Osteoblast (primary cell): ENCODE results near the gene SPATA13. TPM values are rescaled to one million over a fixed set of nuclear protein-coding genes. Genes with fewer than 3 reads are reported as not detected.

Source experiments
- DNase-seq: peaks from one replicate; pipeline ENCODE4 v3.0.0; 2011; ENCODE audit warnings: low spot score, mixed read lengths; ENCODE audit not compliant: insufficient read length; ENCODE audit errors: missing footprints
- H2AFZ ChIP-seq: 2 replicates; pipeline ENCODE4 v1.6.0; 2011; ENCODE audit warnings: mild to moderate bottlenecking, low read length
- H3K27ac ChIP-seq: 2 replicates; pipeline ENCODE4 v1.5.1; 2011; ENCODE audit warnings: mild to moderate bottlenecking, low read depth, low read length, moderate library complexity
- H3K27me3 ChIP-seq: 2 replicates; pipeline ENCODE4 v1.6.0; 2012; ENCODE audit warnings: mild to moderate bottlenecking, control low read depth, inconsistent platforms, low read length, moderate library complexity; ENCODE audit not compliant: insufficient read depth
- H3K36me3 ChIP-seq: 2 replicates; pipeline ENCODE4 v1.5.1; 2011; ENCODE audit warnings: mild to moderate bottlenecking, low read length, control low read depth, moderate library complexity; ENCODE audit not compliant: insufficient read depth
- H3K4me1 ChIP-seq: 2 replicates; pipeline ENCODE4 v1.5.1; 2011; ENCODE audit warnings: mild to moderate bottlenecking, low read length, control low read depth, moderate library complexity; ENCODE audit not compliant: insufficient read depth
- H3K4me2 ChIP-seq: 2 replicates; pipeline ENCODE4 v1.6.0; 2011; ENCODE audit warnings: mild to moderate bottlenecking, low read length; ENCODE audit not compliant: insufficient read depth
- H3K4me3 ChIP-seq: fragments of 200-600 bp; sonication (generic); 3 replicates; pipeline ENCODE4 v1.5.1; 2012; ENCODE audit warnings: mild to moderate bottlenecking, low read length, inconsistent platforms; ENCODE audit not compliant: insufficient read depth
- H3K79me2 ChIP-seq: 2 replicates; pipeline ENCODE4 v1.6.0; 2012; ENCODE audit warnings: mild to moderate bottlenecking, low read length, control low read depth, inconsistent platforms; ENCODE audit not compliant: insufficient read depth
- H3K9me3 ChIP-seq: 2 replicates; pipeline ENCODE4 v1.5.1; 2011; ENCODE audit warnings: low read depth, low read length, control low read depth
- H4K20me1 ChIP-seq: 2 replicates; pipeline ENCODE4 v1.6.0; 2012; ENCODE audit warnings: mild to moderate bottlenecking, low read length, control low read depth; ENCODE audit not compliant: insufficient read depth
- total RNA-seq: library from RNA; depleted of rRNA; stranded (reverse); fragments of >200 nt; gene quantifications from 2 replicates; pipeline ENCODE4 v1.2.3, GENCODE V29; 2012
- TF ChIP-seq, protein P1 (sequence below): IDR thresholded peaks from 2 replicates; pipeline ENCODE4 v1.5.1; 2011; ENCODE audit warnings: mild to moderate bottlenecking, low read depth, low read length, moderate library complexity; ENCODE audit errors: extremely low read depth

SPATA13 gene
- total RNA-seq, 1 donor = 40.2 TPM

DNA sequence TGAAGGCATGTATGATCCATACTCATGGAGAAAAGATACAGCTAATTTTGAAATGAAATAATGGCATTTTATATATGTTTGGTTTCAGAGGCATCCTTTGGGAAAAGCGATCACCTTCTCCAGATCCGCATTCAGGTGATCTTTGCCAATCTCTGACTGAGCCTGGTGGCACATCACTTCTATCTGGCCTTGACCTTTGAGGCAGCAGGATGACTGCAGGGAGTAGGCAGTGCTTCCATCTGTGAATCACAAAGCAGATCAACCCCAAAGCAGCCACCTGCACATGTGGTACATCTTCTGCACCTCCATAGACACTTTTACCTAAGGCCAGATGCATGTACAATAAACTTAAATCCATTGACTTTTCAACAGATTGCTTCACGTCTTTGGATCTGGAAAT, 53.4 kb downstream of the SPATA13 start:
- no peak overlapping the region for H2AFZ ChIP-seq
- no peaks in the 10 kb centered on the region for H3K4me1 ChIP-seq
- H3K27me3 ChIP-seq = peaks cover 4% of the 10 kb centered on the region
- no peaks in the 10 kb centered on the region for H3K79me2 ChIP-seq
- no peaks in the 10 kb centered on the region for H3K9me3 ChIP-seq
- no peaks in the 10 kb centered on the region for H3K36me3 ChIP-seq
- H3K27ac ChIP-seq = no peak overlapping the region
- H4K20me1 ChIP-seq = peaks cover 3% of the 10 kb centered on the region
- H3K4me2 ChIP-seq = no peak overlapping the region
- DNase-seq = no peak
- no peak overlapping the region for H3K4me3 ChIP-seq
- TF ChIP-seq, protein P1, sequence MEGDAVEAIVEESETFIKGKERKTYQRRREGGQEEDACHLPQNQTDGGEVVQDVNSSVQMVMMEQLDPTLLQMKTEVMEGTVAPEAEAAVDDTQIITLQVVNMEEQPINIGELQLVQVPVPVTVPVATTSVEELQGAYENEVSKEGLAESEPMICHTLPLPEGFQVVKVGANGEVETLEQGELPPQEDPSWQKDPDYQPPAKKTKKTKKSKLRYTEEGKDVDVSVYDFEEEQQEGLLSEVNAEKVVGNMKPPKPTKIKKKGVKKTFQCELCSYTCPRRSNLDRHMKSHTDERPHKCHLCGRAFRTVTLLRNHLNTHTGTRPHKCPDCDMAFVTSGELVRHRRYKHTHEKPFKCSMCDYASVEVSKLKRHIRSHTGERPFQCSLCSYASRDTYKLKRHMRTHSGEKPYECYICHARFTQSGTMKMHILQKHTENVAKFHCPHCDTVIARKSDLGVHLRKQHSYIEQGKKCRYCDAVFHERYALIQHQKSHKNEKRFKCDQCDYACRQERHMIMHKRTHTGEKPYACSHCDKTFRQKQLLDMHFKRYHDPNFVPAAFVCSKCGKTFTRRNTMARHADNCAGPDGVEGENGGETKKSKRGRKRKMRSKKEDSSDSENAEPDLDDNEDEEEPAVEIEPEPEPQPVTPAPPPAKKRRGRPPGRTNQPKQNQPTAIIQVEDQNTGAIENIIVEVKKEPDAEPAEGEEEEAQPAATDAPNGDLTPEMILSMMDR = no peak

DNA sequence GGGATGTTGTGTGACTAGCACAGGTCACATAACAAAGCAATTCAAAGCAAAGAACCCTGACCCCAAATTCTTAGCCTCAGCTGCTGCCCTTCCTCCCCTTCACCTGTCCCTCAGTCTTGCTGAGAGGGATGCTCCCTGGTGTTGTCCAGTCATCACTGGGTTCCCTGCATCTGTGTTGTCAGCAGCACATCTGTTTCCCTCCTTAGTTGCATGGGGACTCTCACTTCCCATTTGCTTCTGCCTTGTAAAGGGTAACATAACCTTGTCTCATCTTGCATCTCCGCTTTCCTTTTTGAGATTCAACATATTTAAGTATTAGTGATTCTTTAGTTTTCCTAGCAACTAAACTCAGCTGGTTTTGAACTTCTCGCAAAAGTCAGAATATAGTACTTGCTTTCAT, 54.0 kb downstream of the SPATA13 start:
- Histone ChIP-seq H4K20me1 (peaks cover under 1% of the 10 kb centered on the region), H3K27ac (no peak overlapping the region), H3K9me3 (no peaks in the 10 kb centered on the region), H3K36me3 (no peaks in the 10 kb centered on the region), H3K4me3 (no peak overlapping the region), H3K4me2 (no peak overlapping the region), H3K4me1 (no peaks in the 10 kb centered on the region), H3K27me3 (peaks cover 4% of the 10 kb centered on the region), H2AFZ (no peak overlapping the region), H3K79me2 (no peaks in the 10 kb centered on the region)
- DNase-seq = no peak
- TF ChIP-seq, protein P1 = no peak

DNA sequence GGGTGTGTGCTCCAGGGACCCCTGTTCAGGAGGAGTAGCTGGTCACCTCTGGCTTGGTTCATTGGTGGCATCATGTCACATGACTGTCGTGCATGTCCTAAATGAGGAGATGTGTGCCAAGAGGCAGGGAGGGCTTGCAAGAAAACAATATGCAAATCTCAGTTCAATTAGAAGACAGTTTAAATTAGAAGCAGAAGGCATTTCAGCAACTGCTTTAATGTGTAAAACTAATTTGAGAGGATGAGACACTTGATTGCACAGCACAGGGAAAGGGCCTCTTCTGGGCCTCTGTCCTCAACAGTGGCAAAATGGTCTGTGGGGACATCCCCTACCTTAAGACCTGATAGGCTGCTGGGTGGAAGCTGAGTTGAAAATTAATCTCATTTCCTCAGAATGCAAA, 54.6 kb downstream of the SPATA13 start:
- no peak overlapping the region for H3K4me3 ChIP-seq
- no peak for DNase-seq
- H3K27ac ChIP-seq = no peak overlapping the region
- no peaks in the 10 kb centered on the region for H4K20me1 ChIP-seq
- H3K36me3 ChIP-seq = no peaks in the 10 kb centered on the region
- no peaks in the 10 kb centered on the region for H3K9me3 ChIP-seq
- H2AFZ ChIP-seq = no peak overlapping the region
- no peak overlapping the region for H3K4me2 ChIP-seq
- no peaks in the 10 kb centered on the region for H3K79me2 ChIP-seq
- peaks cover 2% of the 10 kb centered on the region for H3K27me3 ChIP-seq
- H3K4me1 ChIP-seq = no peaks in the 10 kb centered on the region
- TF ChIP-seq, protein P1 = no peak

DNA sequence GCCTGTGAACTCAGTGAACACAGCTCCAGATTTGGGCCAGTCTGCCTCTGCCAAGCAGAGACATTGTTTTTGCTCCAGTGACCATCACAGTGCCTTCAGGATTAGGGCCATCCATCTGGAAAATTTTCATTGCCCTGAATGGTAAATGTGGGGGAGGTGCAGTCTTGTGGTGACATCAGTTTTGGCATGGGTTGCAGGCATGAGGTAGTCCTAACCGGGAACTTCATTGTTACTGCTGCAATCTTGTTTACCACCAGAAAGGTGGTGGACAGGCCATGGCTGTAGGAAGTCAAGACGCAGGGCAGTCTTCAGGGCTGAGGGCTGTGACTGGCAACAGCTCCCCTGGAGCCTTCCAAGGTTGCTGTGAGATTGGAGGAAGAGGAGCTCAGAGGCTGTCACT, 55.2 kb downstream of the SPATA13 start:
- Histone ChIP-seq H3K36me3 (no peaks in the 10 kb centered on the region), H3K9me3 (no peaks in the 10 kb centered on the region), H2AFZ (no peak overlapping the region), H3K27me3 (peaks cover 2% of the 10 kb centered on the region), H3K27ac (no peak overlapping the region), H4K20me1 (no peaks in the 10 kb centered on the region), H3K4me1 (no peaks in the 10 kb centered on the region), H3K4me3 (no peak overlapping the region), H3K4me2 (no peak overlapping the region), H3K79me2 (no peaks in the 10 kb centered on the region)
- TF ChIP-seq, protein P1 = no peak
- DNase-seq = no peak
